ES-I3 (cell line): ENCODE results near the gene BBS9.

Experiments
- H3K36me3 ChIP-seq: 2 replicates; pipeline ENCODE4 v1.6.1; 2013; ENCODE audit warnings: mild to moderate bottlenecking, low read length, control low read depth, moderate library complexity; ENCODE audit not compliant: insufficient read depth
- H3K4me1 ChIP-seq: 2 replicates; pipeline ENCODE4 v1.6.1; 2013; ENCODE audit warnings: mild to moderate bottlenecking, control low read depth, low read length; ENCODE audit not compliant: insufficient read depth
- H3K9ac ChIP-seq: 2 replicates; pipeline ENCODE4 v1.6.1; 2013; ENCODE audit warnings: low read depth, mild to moderate bottlenecking, low read length, moderate library complexity
- H3K9me3 ChIP-seq: 2 replicates; pipeline ENCODE4 v1.6.1; 2013; ENCODE audit warnings: mild to moderate bottlenecking, low read length, moderate library complexity; ENCODE audit not compliant: control insufficient read depth, insufficient read depth

Gene BBS9

GRCh38 chr7:33357846-33358245, 228.5 kb downstream of the BBS9 start:
- Histone ChIP-seq H3K4me1 (0 out of 2 replicates have a peak, but pooled peaks cover 6% of the 10 kb centered on the region), H3K36me3 (no peaks in the 10 kb centered on the region; the same call in 1 of the 2 replicates), H3K9me3 (no peaks in the 10 kb centered on the region), H3K9ac (no peak overlapping the region)

- Histone ChIP-seq H3K9ac (no peak overlapping the region), H3K36me3 (peaks cover 7% of the 10 kb centered on the region), H3K9me3 (no peaks in the 10 kb centered on the region), H3K4me1 (no peaks in the 10 kb centered on the region)
Measured at GRCh38 chr7:33369888-33370287, 240.5 kb downstream of the BBS9 start.

- H3K4me1 ChIP-seq: no peaks in the 10 kb centered on the region
- H3K9me3 ChIP-seq: no peaks in the 10 kb centered on the region
- H3K36me3 ChIP-seq: peaks cover 7% of the 10 kb centered on the region
- H3K9ac ChIP-seq: no peak overlapping the region
Measured at GRCh38 chr7:33373195-33373594, 243.8 kb downstream of the BBS9 start.

DNA sequence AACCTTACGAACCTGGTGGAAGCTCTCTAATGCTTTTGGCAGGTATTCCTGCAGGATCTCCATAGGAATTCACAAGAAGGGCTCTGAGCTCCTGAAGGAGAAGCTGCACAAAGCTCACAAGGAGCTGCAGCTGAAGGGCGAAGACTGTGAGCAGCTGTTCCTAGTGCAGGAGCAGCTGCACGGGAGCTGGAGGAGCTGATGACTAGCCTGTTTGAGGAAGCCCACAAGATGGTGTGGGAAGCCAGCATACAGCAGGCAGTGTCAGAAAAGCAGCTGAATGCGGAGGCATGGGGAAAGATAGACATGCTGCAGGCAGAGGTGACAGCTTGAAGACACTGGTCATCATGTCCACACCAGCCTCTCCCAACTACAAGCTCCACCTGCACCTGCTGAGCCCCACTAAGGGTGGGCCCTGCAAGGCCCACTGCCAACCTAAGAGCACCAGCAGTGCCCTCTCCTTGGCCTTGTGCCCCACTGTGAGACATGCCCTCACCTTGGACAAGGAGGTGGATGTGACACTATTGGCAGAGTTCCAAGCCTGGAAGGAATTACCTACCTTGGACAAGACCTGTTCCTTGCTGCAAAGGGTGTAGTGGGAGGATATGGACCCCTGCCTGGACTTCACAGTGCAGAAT, 250.6 kb downstream of the BBS9 start:
- H3K4me1 ChIP-seq: no peaks in the 10 kb centered on the region
- H3K36me3 ChIP-seq: peaks cover 20% of the 10 kb centered on the region; the same call in 1 of the 2 replicates
- no peak overlapping the region for H3K9ac ChIP-seq
- H3K9me3 ChIP-seq: no peaks in the 10 kb centered on the region

DNA sequence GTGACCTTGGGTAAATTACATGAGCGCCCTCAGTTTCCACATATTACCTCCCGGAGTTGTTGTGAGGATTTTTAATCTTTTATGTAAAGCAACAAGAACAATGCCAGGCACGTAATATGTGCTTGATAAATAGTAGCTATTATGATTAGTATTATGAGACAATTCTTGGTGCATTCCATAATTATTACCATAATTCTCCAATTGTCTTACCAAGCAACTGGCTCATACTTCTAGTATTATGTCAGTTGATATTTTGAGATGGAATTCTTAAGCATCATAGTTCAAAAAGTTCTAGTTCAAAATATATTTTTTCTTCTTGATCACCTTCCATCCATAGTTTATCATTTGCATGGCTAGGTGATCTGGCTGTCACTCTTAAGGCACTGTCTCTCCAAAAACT, 259.0 kb downstream of the BBS9 start:
- Histone ChIP-seq H3K36me3 (peaks cover 8% of the 10 kb centered on the region; the same call in 1 of the 2 replicates), H3K9ac (no peak overlapping the region), H3K9me3 (no peaks in the 10 kb centered on the region; the same call in 1 of the 2 replicates), H3K4me1 (no peaks in the 10 kb centered on the region)

DNA sequence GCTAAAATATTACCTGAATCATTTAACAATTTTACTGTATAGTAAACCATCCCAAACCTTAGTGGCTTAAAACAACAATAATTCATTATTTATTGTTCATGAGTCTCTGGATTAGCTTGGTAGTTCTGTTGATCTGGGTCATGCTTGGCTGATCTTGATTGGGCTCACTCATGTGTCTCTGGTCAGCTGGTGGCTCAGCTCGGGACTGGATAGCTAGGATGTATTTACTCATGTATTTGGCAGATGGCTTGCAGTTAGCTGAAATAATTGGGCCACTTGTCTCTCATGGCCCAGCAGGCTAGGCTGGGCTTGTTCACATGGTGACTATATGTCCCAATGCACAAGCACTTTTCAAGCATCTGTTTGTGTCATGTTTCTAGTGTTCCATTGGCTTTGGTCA, 262.8 kb downstream of the BBS9 start:
- H3K4me1 ChIP-seq: no peaks in the 10 kb centered on the region; the same call in 1 of the 2 replicates
- H3K9me3 ChIP-seq: no peaks in the 10 kb centered on the region
- peaks cover under 1% of the 10 kb centered on the region; the same call in 1 of the 2 replicates for H3K36me3 ChIP-seq
- no peak overlapping the region for H3K9ac ChIP-seq

- Histone ChIP-seq H3K9ac (no peak overlapping the region), H3K36me3 (peaks cover 2% of the 10 kb centered on the region; the same call in 1 of the 2 replicates), H3K4me1 (no peaks in the 10 kb centered on the region; the same call in 1 of the 2 replicates), H3K9me3 (no peaks in the 10 kb centered on the region)
Measured at GRCh38 chr7:33393770-33394169, 264.4 kb downstream of the BBS9 start.

- no peaks in the 10 kb centered on the region; the same call in 1 of the 2 replicates for H3K4me1 ChIP-seq
- H3K9me3 ChIP-seq: no peaks in the 10 kb centered on the region
- H3K36me3 ChIP-seq: peaks cover 2% of the 10 kb centered on the region; the same call in 1 of the 2 replicates
- H3K9ac ChIP-seq: no peak overlapping the region
Measured at GRCh38 chr7:33395340-33395739, 266.0 kb downstream of the BBS9 start.

DNA sequence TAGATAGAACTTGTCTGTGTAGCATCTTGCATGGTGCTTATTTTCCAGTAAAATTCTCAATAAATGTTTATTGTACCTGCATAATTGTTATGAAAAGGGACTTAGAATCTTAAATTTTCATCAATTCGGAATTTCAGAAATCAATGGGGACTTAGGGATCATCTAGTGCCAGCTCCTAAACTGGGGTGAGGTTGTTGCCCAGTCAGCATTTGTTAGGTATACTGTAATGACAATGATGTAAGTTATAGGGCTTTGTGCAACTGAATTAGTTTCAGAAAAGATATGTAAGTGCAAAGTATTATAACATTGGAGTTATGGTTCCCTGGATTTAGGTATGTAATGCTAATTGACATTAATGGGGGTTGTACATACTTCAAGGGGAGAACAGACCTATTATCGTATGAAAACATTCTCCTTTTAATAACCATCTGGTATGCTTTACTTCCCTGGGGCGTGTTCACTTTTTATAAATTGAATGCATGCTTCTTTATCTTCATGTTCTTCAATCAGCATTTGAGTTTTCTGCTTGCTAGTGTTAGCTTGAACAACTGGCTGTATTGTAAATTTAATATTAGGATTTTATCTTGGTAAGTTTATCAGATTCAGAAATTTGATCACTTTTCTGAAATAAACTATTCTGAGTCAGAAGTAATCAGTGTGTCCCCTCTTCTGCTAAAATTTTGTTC, 270.3 kb downstream of the BBS9 start:
- Histone ChIP-seq H3K36me3 (peaks cover 2% of the 10 kb centered on the region), H3K9me3 (no peaks in the 10 kb centered on the region), H3K9ac (no peak overlapping the region), H3K4me1 (no peaks in the 10 kb centered on the region; the same call in 1 of the 2 replicates)

GRCh38 chr7:33400214-33400538, 270.8 kb downstream of the BBS9 start:
- Histone ChIP-seq H3K36me3 (peaks cover 2% of the 10 kb centered on the region), H3K4me1 (no peaks in the 10 kb centered on the region; the same call in 1 of the 2 replicates)

DNA sequence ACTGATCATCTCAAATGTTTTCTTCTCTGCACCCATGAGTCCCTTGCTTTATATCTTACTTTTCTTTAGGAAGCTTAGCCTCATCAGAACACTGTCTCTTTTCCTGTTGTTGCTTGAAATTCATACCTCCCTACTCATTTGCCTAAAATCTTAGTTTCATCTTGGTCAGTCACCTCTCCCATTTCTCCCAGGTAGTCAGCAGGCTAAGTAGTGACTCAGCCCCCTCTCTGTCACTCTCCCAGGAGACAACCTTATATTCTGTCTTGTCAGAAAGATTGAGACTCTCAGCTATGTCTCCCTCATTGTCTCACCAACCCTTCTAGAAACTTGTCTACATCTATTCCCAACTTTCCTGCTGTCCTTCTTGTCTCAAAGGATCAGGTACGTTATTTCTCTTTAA, 280.9 kb downstream of the BBS9 start:
- H3K9ac ChIP-seq: no peak overlapping the region
- H3K9me3 ChIP-seq: no peaks in the 10 kb centered on the region; the same call in 1 of the 2 replicates
- H3K36me3 ChIP-seq: no peaks in the 10 kb centered on the region
- H3K4me1 ChIP-seq: no peaks in the 10 kb centered on the region

More at GRCh38 chr7:33400214-33400538, 270.8 kb downstream of the BBS9 start:
- Histone ChIP-seq H3K9ac (no peak overlapping the region), H3K9me3 (no peaks in the 10 kb centered on the region)

GRCh38 chr7:33411020-33411419, 281.7 kb downstream of the BBS9 start:
- no peaks in the 10 kb centered on the region for H3K36me3 ChIP-seq
- no peaks in the 10 kb centered on the region; the same call in 1 of the 2 replicates for H3K9me3 ChIP-seq

DNA sequence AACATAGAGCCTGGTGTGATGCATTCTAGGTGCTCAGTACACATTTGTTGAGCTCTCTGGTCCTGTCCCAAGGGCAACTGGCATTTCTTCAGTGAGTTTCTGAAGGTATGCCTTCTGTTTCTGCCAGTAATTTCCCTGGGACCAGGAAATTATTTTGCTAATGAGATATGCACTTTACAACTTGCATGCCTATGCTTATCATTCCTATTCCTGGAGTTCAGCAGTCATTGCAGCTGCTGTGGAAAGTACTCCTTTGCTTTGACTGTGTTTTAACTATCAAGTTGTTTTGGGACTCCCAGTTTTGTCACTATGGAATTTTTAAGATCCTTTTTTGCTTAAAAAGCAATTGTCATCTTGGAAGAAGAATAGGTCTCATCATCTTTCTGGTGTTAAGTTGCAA, 283.0 kb downstream of the BBS9 start:
- Histone ChIP-seq H3K9ac (no peak overlapping the region), H3K36me3 (no peaks in the 10 kb centered on the region), H3K9me3 (no peaks in the 10 kb centered on the region; the same call in 1 of the 2 replicates), H3K4me1 (no peaks in the 10 kb centered on the region)

More at GRCh38 chr7:33411020-33411419, 281.7 kb downstream of the BBS9 start:
- Histone ChIP-seq H3K9ac (no peak overlapping the region), H3K4me1 (no peaks in the 10 kb centered on the region)

GRCh38 chr7:33418251-33418701, 288.9 kb downstream of the BBS9 start:
- no peaks in the 10 kb centered on the region for H3K9me3 ChIP-seq
- H3K9ac ChIP-seq: no peak overlapping the region
- no peaks in the 10 kb centered on the region for H3K36me3 ChIP-seq
- H3K4me1 ChIP-seq: peaks cover 14% of the 10 kb centered on the region
